WTC11 (cell line): Measurements from ENCODE around the gene RIN3.

Experiments
- ATF1 ChIP-seq: sonication (generic); formaldehyde crosslinking; IDR thresholded peaks from 2 replicates; pipeline ENCODE4 v1.8.1; 2023; ENCODE audit warnings: mild to moderate bottlenecking, moderate library complexity, missing genetic modification reagents
- ETV6 ChIP-seq: sonication (generic); formaldehyde crosslinking; IDR thresholded peaks from 2 replicates; pipeline ENCODE4 v1.8.1; 2022; ENCODE audit warnings: mild to moderate bottlenecking, missing genetic modification reagents
- IRF2 ChIP-seq: sonication (generic); formaldehyde crosslinking; IDR thresholded peaks from 2 replicates; pipeline ENCODE4 v1.8.0; 2022; ENCODE audit warnings: low read depth, missing genetic modification reagents, borderline replicate concordance
- JUN ChIP-seq: sonication (generic); formaldehyde crosslinking; IDR thresholded peaks from 2 replicates; pipeline ENCODE4 v1.8.0; 2023; ENCODE audit warnings: mild to moderate bottlenecking, missing genetic modification reagents
- KAT7 ChIP-seq: sonication (generic); formaldehyde crosslinking; IDR thresholded peaks from 2 replicates; pipeline ENCODE4 v1.8.1; 2023; ENCODE audit warnings: missing genetic modification reagents, mild to moderate bottlenecking, borderline replicate concordance
- NR2C2 ChIP-seq: sonication (generic); formaldehyde crosslinking; IDR thresholded peaks from 2 replicates; pipeline ENCODE4 v1.8.0; 2022; ENCODE audit warnings: mild to moderate bottlenecking, missing genetic modification reagents
- SP1 ChIP-seq: sonication (generic); formaldehyde crosslinking; conservative IDR thresholded peaks from 2 replicates; pipeline ENCODE4 v1.8.1; 2022; ENCODE audit warnings: missing genetic modification reagents
- ZNF138 ChIP-seq: sonication (generic); formaldehyde crosslinking; conservative IDR thresholded peaks from 2 replicates; pipeline ENCODE4 v1.8.1; 2022; ENCODE audit warnings: mild to moderate bottlenecking, moderate library complexity, missing genetic modification reagents
- TF ChIP-seq, protein P1 (sequence below): fragments of 200-600 bp; IDR thresholded peaks from 2 replicates; pipeline ENCODE4 v1.8.0; 2022; ENCODE audit warnings: antibody characterized with exemption
- TF ChIP-seq, protein P2 (sequence below): sonication (generic); formaldehyde crosslinking; conservative IDR thresholded peaks from 2 replicates; pipeline ENCODE4 v1.8.1; 2022; ENCODE audit warnings: mild to moderate bottlenecking, missing genetic modification reagents
- TF ChIP-seq, protein P3 (sequence below): sonication (generic); formaldehyde crosslinking; IDR thresholded peaks from 2 replicates; pipeline ENCODE4 v1.8.0; 2022; ENCODE audit warnings: mild to moderate bottlenecking, missing genetic modification reagents
- TF ChIP-seq, protein P4 (sequence below): sonication (generic); formaldehyde crosslinking; IDR thresholded peaks from 2 replicates; pipeline ENCODE4 v1.8.1; 2023; ENCODE audit warnings: mild to moderate bottlenecking, missing genetic modification reagents
- TF ChIP-seq, protein P5 (sequence below): sonication (generic); formaldehyde crosslinking; IDR thresholded peaks from 2 replicates; pipeline ENCODE4 v1.8.1; 2023; ENCODE audit warnings: mild to moderate bottlenecking, missing genetic modification reagents, moderate library complexity
- TF ChIP-seq, protein P6 (sequence below): sonication (generic); formaldehyde crosslinking; IDR thresholded peaks from 2 replicates; pipeline ENCODE4 v1.8.1; 2023; ENCODE audit warnings: mild to moderate bottlenecking, moderate library complexity, missing genetic modification reagents

DNA sequence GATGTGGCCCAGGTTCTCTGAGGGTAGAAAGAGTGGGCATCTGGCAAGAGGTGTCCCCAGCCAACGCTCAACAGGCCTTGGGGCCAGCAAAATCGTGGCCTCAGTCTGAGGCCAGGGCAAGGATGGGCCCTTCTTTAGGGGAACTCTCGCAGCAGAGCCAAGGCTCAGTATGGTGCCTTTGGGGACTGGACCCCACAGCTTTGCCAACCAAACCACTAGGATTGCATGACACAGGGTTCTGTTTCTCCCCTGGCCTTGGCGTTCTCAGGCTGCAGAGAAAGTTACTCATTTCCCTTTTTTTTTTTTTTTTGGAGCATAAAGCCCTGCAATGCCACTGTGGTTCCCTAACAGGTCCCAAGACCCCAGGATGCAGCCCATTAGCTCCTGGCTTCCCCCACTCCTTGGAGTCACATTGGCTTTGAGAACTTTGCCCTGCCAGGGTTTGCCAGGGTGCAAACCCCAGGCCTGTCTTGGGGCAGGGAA is 134.3 kb downstream of the RIN3 start:
- TF ChIP-seq, protein P1, sequence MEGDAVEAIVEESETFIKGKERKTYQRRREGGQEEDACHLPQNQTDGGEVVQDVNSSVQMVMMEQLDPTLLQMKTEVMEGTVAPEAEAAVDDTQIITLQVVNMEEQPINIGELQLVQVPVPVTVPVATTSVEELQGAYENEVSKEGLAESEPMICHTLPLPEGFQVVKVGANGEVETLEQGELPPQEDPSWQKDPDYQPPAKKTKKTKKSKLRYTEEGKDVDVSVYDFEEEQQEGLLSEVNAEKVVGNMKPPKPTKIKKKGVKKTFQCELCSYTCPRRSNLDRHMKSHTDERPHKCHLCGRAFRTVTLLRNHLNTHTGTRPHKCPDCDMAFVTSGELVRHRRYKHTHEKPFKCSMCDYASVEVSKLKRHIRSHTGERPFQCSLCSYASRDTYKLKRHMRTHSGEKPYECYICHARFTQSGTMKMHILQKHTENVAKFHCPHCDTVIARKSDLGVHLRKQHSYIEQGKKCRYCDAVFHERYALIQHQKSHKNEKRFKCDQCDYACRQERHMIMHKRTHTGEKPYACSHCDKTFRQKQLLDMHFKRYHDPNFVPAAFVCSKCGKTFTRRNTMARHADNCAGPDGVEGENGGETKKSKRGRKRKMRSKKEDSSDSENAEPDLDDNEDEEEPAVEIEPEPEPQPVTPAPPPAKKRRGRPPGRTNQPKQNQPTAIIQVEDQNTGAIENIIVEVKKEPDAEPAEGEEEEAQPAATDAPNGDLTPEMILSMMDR, result no peak
- TF ChIP-seq, protein P2, sequence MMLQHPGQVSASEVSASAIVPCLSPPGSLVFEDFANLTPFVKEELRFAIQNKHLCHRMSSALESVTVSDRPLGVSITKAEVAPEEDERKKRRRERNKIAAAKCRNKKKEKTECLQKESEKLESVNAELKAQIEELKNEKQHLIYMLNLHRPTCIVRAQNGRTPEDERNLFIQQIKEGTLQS (CRISPR knock-in tag), result no peak
- TF ChIP-seq, protein P3, sequence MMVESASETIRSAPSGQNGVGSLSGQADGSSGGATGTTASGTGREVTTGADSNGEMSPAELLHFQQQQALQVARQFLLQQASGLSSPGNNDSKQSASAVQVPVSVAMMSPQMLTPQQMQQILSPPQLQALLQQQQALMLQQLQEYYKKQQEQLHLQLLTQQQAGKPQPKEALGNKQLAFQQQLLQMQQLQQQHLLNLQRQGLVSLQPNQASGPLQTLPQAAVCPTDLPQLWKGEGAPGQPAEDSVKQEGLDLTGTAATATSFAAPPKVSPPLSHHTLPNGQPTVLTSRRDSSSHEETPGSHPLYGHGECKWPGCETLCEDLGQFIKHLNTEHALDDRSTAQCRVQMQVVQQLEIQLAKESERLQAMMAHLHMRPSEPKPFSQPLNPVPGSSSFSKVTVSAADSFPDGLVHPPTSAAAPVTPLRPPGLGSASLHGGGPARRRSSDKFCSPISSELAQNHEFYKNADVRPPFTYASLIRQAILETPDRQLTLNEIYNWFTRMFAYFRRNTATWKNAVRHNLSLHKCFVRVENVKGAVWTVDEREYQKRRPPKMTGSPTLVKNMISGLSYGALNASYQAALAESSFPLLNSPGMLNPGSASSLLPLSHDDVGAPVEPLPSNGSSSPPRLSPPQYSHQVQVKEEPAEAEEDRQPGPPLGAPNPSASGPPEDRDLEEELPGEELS (CRISPR knock-in tag), result no peak
- TF ChIP-seq ATF1, result no peak
- TF ChIP-seq KAT7, result no peak
- TF ChIP-seq SP1 (CRISPR knock-in tag), result no peak
- TF ChIP-seq, protein P4, sequence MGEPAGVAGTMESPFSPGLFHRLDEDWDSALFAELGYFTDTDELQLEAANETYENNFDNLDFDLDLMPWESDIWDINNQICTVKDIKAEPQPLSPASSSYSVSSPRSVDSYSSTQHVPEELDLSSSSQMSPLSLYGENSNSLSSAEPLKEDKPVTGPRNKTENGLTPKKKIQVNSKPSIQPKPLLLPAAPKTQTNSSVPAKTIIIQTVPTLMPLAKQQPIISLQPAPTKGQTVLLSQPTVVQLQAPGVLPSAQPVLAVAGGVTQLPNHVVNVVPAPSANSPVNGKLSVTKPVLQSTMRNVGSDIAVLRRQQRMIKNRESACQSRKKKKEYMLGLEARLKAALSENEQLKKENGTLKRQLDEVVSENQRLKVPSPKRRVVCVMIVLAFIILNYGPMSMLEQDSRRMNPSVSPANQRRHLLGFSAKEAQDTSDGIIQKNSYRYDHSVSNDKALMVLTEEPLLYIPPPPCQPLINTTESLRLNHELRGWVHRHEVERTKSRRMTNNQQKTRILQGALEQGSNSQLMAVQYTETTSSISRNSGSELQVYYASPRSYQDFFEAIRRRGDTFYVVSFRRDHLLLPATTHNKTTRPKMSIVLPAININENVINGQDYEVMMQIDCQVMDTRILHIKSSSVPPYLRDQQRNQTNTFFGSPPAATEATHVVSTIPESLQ (CRISPR knock-in tag), result no peak
- TF ChIP-seq IRF2 (CRISPR knock-in tag), result no peak
- TF ChIP-seq JUN (CRISPR knock-in tag), result no peak
- TF ChIP-seq ZNF138 (CRISPR knock-in tag), result no peak
- TF ChIP-seq ETV6 (CRISPR knock-in tag), result no peak
- TF ChIP-seq, protein P5, sequence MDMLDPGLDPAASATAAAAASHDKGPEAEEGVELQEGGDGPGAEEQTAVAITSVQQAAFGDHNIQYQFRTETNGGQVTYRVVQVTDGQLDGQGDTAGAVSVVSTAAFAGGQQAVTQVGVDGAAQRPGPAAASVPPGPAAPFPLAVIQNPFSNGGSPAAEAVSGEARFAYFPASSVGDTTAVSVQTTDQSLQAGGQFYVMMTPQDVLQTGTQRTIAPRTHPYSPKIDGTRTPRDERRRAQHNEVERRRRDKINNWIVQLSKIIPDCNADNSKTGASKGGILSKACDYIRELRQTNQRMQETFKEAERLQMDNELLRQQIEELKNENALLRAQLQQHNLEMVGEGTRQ (CRISPR knock-in tag), result no peak
- TF ChIP-seq NR2C2 (CRISPR knock-in tag), result no peak
- TF ChIP-seq, protein P6, sequence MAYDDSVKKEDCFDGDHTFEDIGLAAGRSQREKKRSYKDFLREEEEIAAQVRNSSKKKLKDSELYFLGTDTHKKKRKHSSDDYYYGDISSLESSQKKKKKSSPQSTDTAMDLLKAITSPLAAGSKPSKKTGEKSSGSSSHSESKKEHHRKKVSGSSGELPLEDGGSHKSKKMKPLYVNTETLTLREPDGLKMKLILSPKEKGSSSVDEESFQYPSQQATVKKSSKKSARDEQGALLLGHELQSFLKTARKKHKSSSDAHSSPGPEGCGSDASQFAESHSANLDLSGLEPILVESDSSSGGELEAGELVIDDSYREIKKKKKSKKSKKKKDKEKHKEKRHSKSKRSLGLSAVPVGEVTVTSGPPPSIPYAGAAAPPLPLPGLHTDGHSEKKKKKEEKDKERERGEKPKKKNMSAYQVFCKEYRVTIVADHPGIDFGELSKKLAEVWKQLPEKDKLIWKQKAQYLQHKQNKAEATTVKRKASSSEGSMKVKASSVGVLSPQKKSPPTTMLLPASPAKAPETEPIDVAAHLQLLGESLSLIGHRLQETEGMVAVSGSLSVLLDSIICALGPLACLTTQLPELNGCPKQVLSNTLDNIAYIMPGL (CRISPR knock-in tag), result no peak
